GM19239 (cell line): ENCODE results near the gene SLC9A5.

Source experiments
- DNase-seq: peaks from one replicate; pipeline ENCODE4 v3.0.0; 2011; ENCODE audit warnings: low spot score; ENCODE audit not compliant: insufficient read length
- FAIRE-seq: peaks from 2 replicates; lab custom pipeline; 2011; peaks lifted over from hg19 to GRCh38; lab: Jason Lieb, UNC

The SLC9A5 gene

GRCh38 chr16:67277999-67278772 is 29.4 kb downstream of the SLC9A5 start:
- DNase-seq (no peak), FAIRE-seq (no peak)

- peak; percentile 53 for FAIRE-seq
- DNase-seq = peak; percentile 79
Measured at GRCh38 chr16:67278773-67279295, 30.1 kb downstream of the SLC9A5 start.

- DNase-seq (peak; percentile 98), FAIRE-seq (peak; percentile 56)
Measured at GRCh38 chr16:67279296-67280089, 30.7 kb downstream of the SLC9A5 start, which contains the start of gene PLEKHG4. Gene PLEKHG4, plus strand, starts transcription at chr16:67279532. Its CDS starts 513 bp downstream, at chr16:67280045.

- no peak for DNase-seq
- no peak for FAIRE-seq
Measured at GRCh38 chr16:67280090-67281015, 31.6 kb downstream of the SLC9A5 start.

GRCh38 chr16:67281536-67282446 is 33.0 kb downstream of the SLC9A5 start:
- no peak for FAIRE-seq

GRCh38 chr16:67282447-67282805 is 33.6 kb downstream of the SLC9A5 start:
- FAIRE-seq (no peak), DNase-seq (no peak)

More at GRCh38 chr16:67281536-67282446, 33.0 kb downstream of the SLC9A5 start:
- DNase-seq = no peak

- DNase-seq (no peak), FAIRE-seq (no peak)
Measured at GRCh38 chr16:67283039-67283825, 34.5 kb downstream of the SLC9A5 start.

GRCh38 chr16:67283826-67284555 is 35.2 kb downstream of the SLC9A5 start:
- no peak for FAIRE-seq
- no peak for DNase-seq

- no peak for FAIRE-seq
- no peak for DNase-seq
Measured at GRCh38 chr16:67284699-67285646, 36.2 kb downstream of the SLC9A5 start.

- DNase-seq = no peak
- no peak for FAIRE-seq
Measured at GRCh38 chr16:67286441-67287235, 37.9 kb downstream of the SLC9A5 start.

- no peak for FAIRE-seq
- DNase-seq = no peak
Measured at GRCh38 chr16:67287960-67288359, 39.2 kb downstream of the SLC9A5 start.

GRCh38 chr16:67291461-67291860 is 42.7 kb downstream of the SLC9A5 start:
- DNase-seq (no peak), FAIRE-seq (no peak)

GRCh38 chr16:67294171-67294757 is 45.5 kb downstream of the SLC9A5 start:
- FAIRE-seq = no peak

GRCh38 chr16:67294938-67295361 is 46.2 kb downstream of the SLC9A5 start:
- no peak for FAIRE-seq
- no peak for DNase-seq

More at GRCh38 chr16:67294171-67294757, 45.5 kb downstream of the SLC9A5 start:
- DNase-seq = no peak

GRCh38 chr16:67296420-67296819 is 47.6 kb downstream of the SLC9A5 start:
- FAIRE-seq (no peak), DNase-seq (no peak)
